Measurements from ENCODE around the gene MARCHF4. TPM values are rescaled to one million over a fixed set of nuclear protein-coding genes. Genes with fewer than 3 reads are reported as not detected.

MARCHF4 gene
- total RNA-seq, 1 experiment from 2014 or later: 0.26 TPM

GRCh38 chr2:216352653-216353270, 19.5 kb downstream of the MARCHF4 start:
- no peak overlapping the region for H2AK5ac ChIP-seq (ENCODE audit: insufficient read length, low read length)
- no peak overlapping the region for H3K14ac ChIP-seq (ENCODE audit: insufficient read depth, low read length)
- peaks cover 28 to 41% of the 10 kb centered on the region in 2 experiments for H3K4me1 Mint-ChIP-seq
- H3K79me1 ChIP-seq (ENCODE audit: insufficient read depth, low read depth, low read length, poor library complexity, severe bottlenecking): no peaks in the 10 kb centered on the region
- no peak overlapping the region for H3K18ac ChIP-seq (ENCODE audit: insufficient read length, low read depth, low read length)
- H2AFZ ChIP-seq (ENCODE audit: low read length): no peak overlapping the region
- no peak overlapping the region for H3K9ac ChIP-seq (ENCODE audit: extremely low read depth, insufficient read length, low read length)
- peaks cover 12% of the 10 kb centered on the region for H3K4me1 ChIP-seq (ENCODE audit: insufficient read depth, low read length)
- H3K9me3 Mint-ChIP-seq: no peaks in the 10 kb centered on the region
- no peaks in the 10 kb centered on the region for H3K9me3 ChIP-seq (ENCODE audit: control insufficient read depth, low read depth, low read length)
- H2BK5ac ChIP-seq (ENCODE audit: insufficient read length, low read length): no peak overlapping the region
- no peak overlapping the region for H4K91ac ChIP-seq (ENCODE audit: insufficient read length, low read depth, low read length)
- no peak overlapping the region for H3K27ac ChIP-seq (ENCODE audit: insufficient read length, low read depth, low read length)
- H4K8ac ChIP-seq (replicated peaks; ENCODE audit: insufficient read length, low read depth, low read length): no peak overlapping the region
- no CpG with 5 or more reads among the region's 5 CpGs for WGBS (ENCODE audit: extremely low coverage, insufficient read length, low lambda C conversion rate)
- DNase-seq: no peak
- H2BK20ac ChIP-seq (ENCODE audit: low read depth, low read length, poor library complexity, severe bottlenecking): no peak overlapping the region
- H2BK15ac ChIP-seq (ENCODE audit: low read depth, low read length): no peak overlapping the region
- no peak overlapping the region for H4K5ac ChIP-seq (ENCODE audit: insufficient read length, low read depth, low read length)
- H3K56ac ChIP-seq (ENCODE audit: insufficient read length, low read depth, low read length): no peak overlapping the region
- H3K4ac ChIP-seq (ENCODE audit: low read depth, low read length): no peak overlapping the region
- 0 out of 2 replicates have a peak, but pooled peaks cover 1% of the 10 kb centered on the region for H3K79me2 ChIP-seq (ENCODE audit: insufficient read depth, low read length)
- no peaks in the 10 kb centered on the region for H3K36me3 Mint-ChIP-seq (ENCODE audit: insufficient read depth in 1 of 3, low read depth in 3 of 3)
- H3K4me2 ChIP-seq (ENCODE audit: insufficient read depth, insufficient read length, low read length): no peak overlapping the region
- no peak overlapping the region for H2BK12ac ChIP-seq (ENCODE audit: insufficient read length, low read depth, low read length)
- no peaks in the 10 kb centered on the region for H4K20me1 ChIP-seq (ENCODE audit: control insufficient read depth, insufficient read depth, insufficient read length)
- no peaks in the 10 kb centered on the region for H3K27me3 ChIP-seq (ENCODE audit: insufficient read depth, low read length)
- no peak overlapping the region for H3K4me3 Mint-ChIP-seq
- TF ChIP-seq, protein P1, sequence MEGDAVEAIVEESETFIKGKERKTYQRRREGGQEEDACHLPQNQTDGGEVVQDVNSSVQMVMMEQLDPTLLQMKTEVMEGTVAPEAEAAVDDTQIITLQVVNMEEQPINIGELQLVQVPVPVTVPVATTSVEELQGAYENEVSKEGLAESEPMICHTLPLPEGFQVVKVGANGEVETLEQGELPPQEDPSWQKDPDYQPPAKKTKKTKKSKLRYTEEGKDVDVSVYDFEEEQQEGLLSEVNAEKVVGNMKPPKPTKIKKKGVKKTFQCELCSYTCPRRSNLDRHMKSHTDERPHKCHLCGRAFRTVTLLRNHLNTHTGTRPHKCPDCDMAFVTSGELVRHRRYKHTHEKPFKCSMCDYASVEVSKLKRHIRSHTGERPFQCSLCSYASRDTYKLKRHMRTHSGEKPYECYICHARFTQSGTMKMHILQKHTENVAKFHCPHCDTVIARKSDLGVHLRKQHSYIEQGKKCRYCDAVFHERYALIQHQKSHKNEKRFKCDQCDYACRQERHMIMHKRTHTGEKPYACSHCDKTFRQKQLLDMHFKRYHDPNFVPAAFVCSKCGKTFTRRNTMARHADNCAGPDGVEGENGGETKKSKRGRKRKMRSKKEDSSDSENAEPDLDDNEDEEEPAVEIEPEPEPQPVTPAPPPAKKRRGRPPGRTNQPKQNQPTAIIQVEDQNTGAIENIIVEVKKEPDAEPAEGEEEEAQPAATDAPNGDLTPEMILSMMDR (conservative IDR thresholded peaks at IDR 0.05): no peak
- H3K27me3 Mint-ChIP-seq (ENCODE audit: low read depth): no peaks in the 10 kb centered on the region; the same call in 1 of the 2 replicates
- no peaks in the 10 kb centered on the region for H3K23me2 ChIP-seq (ENCODE audit: insufficient read length, low read depth, low read length, poor library complexity, severe bottlenecking)
- H3K27ac Mint-ChIP-seq: no peak overlapping the region
- H3K23ac ChIP-seq (ENCODE audit: insufficient read length, low read depth, low read length): no peak overlapping the region
- no peak overlapping the region for H3T11ph ChIP-seq (ENCODE audit: low read length)
- H2BK120ac ChIP-seq (ENCODE audit: low read depth, low read length, poor library complexity, severe bottlenecking): no peak overlapping the region
